Measurements from ENCODE around the gene HBE1. TPM values are rescaled to one million over a fixed set of nuclear protein-coding genes. Genes with fewer than 3 reads are reported as not detected.
"Not testable (repeated sequence)": the region's sequence is repeated elsewhere in the genome, so short reads cannot be mapped to it uniquely, and the experiment has no call there.

HBE1 gene
- total RNA-seq, result 0.22 TPM in 1 of 2 replicates, not detected in the other

DNA sequence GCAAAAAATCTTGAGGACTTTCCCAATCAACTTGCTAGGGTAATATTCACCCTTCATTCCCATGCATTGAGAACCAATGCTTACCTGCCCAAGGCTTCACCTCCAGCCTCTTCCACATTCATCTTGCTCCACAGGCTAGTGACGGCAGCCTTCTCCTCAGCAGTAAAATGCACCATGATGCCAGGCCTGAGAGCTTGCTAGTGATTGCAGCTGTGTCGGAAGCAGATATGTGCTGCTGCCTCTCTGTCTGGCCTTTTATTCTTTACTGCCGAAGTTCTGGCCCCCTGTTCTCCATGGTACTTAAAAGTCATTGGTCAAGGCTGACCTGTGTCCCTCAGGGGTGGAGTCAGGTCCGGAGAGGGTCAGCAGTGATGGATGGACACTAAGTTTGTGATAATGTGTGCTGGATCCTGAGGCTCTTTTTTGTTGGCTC is at the start of gene HBE1:
Gene HBE1, minus strand, starts transcription at position 231 of the 433 bp plus-strand sequence. Its CDS starts 55 bp downstream, at position 176.
- no peak for DNase-seq (ENCODE audit: low read depth in 2 of 2)

DNA sequence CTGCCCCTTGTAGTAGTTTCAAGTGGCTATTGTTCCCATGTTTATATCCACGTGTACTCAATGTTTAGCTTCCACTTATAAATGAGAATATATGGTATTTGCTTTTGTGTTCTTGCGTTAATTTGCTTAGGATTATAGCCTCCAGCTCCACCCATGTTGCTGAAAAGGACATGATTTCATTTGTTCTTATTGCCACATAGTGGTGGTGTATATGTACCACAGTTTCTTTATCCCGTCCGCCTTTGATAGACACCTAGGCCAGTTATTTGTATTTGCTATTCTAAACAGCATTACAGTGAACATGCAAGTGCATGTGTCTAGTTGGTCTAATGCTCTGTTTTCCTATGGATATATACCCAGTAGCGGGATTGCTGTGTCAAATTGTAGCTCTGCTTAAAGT is 47.5 kb upstream of the HBE1 start:
- no peak for DNase-seq (ENCODE audit: low read depth in 2 of 2)

DNA sequence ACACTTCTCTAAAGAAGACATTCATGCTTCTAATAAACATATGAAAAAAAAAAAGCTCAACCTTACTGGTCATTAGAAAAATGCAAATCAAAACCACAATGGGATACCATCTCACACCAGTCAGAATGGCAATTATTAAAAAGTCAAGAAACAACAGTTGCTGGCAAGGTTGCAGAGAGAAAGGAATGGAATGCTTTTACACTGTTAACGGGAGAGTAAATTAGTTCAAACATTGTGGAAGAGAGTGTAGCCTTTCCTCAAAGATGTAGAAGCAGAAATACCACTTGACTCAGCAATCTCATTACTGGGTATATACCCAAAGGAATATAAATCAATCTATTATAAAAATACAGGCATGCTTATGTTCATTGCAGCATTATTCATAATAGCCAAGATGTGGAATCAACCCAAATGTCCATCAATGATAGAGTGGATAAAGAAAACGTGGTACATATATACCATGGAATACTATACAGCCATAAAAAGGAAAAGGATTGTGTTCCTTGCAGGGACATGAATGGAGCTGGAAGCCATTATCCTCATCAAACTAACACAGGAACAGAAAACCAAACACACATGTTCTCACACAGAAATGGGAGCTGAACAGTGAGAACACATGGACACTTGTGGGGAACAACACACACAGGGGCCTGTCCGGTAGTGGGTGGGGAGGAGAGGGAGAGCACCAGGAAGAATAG is 43.7 kb upstream of the HBE1 start:
- not testable (repeated sequence) for DNase-seq (ENCODE audit: low read depth in 2 of 2)

DNA sequence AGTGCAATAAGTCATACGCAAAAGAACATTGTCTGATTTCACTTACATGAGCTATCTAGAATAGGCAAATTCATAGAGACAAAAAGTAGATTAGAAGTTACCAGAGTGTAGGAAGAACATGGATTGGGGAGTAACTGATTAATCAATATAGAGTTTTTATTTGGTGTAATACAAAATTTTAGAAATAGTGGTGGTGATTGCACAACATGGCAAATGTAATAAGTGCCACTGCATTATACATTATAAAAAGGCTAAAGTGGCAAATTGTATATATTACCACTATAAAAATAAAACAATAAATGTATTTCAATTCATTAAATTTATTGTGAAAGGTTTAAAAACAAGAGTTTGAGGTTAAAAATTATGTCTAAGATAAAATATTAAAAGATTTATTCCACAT is 40.7 kb upstream of the HBE1 start:
- no peak for DNase-seq (ENCODE audit: low read depth in 2 of 2)

DNA sequence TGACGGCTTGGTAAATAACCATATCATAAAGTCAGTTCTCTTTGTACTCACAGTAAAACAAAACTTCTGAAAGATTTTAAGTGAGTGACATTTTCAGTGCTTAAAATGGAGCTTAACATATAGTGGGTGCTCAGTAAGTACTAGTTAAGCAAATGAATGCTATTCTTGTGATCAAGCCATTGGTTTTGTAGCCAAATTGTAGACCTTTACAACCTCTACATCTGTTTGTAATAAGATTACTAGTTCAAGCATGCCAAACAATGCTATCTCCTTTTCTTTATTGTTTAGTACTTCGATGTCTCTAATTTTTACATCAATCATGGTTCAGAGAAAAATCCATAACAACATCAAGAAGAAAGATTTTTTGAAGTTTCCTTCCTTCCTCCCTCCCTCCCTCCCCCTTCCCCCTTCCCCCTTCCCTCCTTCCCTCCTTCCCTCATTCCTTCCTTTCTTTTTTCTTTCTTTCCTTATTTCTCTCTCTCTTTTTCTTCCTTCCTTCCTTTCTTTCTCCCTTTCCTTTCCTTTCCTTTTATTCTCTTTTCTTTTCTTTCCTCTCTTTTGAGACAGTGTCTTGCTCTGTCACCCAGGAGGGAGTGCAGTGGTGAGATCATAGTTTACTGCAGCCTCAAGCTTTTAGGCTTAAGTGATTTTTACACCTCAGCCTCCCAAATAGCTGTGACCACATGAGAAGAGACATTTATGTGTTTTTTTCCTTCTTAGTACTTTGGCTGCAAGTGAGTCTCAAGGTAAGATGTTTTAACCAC is 37.7 kb upstream of the HBE1 start:
- DNase-seq (ENCODE audit: low read depth in 2 of 2), result no peak

DNA sequence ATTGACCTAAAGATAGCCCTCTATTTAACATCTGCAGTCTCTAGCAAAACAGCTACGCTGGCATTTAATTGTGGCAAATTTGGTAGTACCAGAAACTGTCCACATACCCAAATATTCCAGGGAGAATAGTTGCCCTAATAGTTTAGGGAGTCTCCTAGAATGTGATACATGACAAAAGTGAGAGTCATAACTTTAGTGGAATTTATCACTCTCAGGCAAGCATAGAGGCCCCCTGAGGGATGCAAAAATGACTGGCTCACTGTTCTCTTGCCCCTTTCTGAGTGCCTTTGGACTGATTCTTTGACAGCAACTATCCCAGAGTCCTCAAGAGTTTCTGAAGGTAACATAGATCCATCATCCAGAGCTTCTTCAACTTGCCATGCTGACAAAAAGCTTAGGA is 34.3 kb upstream of the HBE1 start:
- DNase-seq (ENCODE audit: low read depth in 2 of 2), result no peak

DNA sequence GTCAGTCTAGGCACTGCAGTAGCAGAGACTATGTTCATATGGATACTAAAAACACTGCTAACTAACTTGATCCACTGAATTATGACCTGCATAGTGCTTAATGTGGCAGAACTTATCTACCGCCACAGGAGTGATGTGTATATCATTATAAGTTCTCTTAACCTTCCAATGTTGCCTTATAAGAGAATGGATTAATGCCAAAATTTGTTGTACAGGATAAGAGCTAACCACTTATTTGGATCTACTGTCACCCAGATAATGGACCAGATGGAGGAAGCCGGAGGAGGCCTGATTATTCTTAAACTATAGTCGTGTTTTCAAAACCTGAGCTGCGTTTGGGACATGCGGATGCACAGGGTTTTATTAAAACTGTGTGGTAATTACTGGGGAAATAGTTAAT is 33.9 kb upstream of the HBE1 start:
- no peak for DNase-seq (ENCODE audit: low read depth in 2 of 2)

DNA sequence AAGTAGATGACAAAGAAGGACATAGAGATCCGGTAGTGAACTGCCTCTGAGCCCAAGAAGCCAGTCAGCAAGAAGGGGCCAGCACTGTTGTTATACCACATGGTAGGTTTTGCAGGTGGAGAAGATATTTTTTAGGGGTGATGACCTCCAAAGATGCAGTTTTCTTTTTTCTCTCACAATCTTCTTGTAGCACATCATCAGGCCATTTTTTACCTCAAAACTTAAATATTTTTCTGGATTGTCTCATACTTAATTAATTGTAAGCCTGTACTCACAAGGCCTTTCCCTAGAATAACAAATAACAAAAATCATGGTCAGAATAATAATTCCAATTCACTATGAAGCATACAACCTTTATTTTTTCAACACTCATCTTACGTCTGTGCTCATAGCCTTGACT is 32.1 kb upstream of the HBE1 start, which contains the start of gene OR51B4:
Gene OR51B4, minus strand, starts transcription at position 101 of the 400 bp plus-strand sequence. Its CDS starts 0 bp downstream, at position 101.
- no peak for DNase-seq (ENCODE audit: low read depth in 2 of 2)

DNA sequence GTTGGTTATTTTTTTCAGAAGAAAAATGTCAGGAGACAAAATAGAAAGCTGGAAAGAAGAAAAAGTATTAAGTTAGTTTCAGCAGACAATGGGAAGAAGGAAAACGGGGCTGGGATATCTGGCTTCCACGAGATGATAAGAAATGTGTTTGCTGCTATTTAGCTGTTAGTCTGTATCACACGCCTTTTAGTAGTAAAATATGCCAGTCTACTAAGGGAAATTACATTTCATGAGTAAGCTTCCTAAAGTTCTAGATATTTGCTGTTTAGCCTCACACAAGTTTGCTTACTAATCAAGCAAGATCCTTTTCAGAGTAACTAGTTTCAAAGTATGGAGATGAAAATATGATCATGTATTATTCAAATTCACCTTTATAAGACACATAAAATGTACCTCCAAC is 30.5 kb upstream of the HBE1 start:
- peak in 1 of 2 donors; percentile 54 for DNase-seq (ENCODE audit: low read depth in 2 of 2)

DNA sequence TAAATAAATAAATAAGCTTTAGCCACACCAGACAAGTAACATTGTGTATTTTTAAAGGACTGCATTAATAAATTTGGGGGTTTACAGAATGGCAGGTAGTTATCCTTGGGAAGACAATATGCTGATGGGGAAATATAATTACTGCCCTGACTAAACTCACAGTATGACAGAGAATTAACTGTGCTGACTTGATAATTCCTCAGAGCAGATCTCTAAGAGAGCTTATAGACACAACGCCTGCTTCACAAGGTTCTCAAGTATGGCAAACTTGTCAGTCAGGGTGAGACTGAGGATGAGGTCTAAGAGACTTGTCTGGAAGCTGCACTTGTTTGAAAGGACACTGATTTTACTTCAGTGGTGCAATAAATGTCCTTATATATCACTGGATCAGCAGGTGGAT is 28.7 kb upstream of the HBE1 start:
- DNase-seq (ENCODE audit: low read depth in 2 of 2), result no peak

DNA sequence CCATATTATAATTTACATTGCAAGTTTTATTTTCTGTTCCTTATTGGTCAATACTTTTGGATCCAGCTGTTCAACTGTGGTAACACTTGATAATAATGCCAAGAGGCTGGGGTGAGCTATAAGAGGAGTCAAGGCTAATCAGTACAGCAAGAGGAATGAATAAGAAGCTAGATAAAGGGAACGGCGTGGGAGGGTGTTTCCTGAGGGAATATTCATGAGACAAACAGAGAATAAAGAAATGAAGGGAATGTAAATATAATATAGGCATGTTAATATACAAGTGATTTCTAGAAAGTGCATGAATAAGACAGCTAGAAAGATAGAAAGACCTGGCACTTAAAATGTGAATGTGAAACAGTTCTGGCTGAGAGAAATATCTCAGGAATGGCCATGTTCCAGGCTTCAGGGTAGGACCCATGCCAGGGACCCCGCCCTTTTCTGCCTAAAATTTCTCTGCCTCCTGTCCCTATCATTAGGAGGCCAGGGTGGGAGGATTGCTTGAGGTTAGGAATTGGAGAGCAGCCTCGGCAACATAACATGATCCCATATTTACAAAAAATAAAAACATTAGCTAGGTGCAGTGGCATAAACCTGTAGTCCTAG is 28.1 kb upstream of the HBE1 start:
- DNase-seq (ENCODE audit: low read depth in 2 of 2), result no peak

DNA sequence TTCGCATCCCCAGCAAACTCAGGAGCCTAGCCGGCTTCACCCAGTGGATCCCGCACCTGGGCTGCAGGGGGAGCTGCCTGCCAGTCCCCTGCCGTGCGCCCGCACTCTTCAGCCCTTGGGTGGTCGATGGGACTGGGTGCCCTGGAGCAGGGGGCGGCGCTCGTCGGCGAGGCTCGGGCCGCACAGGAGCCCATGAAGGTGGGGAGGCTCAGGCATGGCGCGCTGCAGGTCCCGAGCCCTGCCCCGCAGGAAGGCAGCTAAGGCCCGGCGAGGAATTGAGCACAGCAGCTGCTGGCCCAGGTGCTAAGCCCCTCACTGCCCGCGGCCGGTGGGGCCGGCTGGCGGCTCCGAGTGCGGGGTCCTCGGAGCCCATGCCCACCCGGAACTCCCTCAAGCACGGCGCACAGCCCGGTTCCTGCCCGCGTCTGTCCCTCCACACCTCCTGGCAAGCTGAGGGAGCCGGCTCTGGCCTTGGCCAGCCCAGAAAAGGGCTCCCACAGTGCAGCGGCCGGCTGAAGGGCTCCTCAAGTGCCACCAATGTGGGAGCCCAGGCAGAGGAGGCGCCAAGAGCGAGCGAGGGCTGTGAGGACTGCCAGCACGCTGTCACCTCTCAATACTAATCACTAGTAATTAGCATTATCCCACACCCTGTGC is 24.7 kb upstream of the HBE1 start:
- not testable (repeated sequence) for DNase-seq (ENCODE audit: low read depth in 2 of 2)

DNA sequence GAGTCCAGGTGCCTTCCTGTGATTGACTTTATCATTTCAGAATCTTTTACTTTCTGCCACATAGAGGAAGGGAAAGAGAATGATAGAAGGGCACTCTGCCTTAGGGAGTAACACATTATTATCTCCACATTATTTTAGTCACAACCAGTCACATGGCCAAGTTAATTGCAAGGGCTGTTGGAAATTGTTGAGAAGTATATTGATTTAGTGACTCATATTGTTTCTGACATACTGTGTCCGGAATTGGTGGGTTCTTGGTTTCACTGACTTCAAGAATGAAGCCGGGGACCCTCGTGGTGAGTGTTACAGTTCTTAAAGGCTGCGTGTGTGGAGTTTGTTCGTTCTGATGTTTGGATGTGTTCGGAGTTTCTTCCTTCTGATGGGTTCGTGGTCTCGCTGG is 23.3 kb upstream of the HBE1 start:
- no peak for DNase-seq (ENCODE audit: low read depth in 2 of 2)

DNA sequence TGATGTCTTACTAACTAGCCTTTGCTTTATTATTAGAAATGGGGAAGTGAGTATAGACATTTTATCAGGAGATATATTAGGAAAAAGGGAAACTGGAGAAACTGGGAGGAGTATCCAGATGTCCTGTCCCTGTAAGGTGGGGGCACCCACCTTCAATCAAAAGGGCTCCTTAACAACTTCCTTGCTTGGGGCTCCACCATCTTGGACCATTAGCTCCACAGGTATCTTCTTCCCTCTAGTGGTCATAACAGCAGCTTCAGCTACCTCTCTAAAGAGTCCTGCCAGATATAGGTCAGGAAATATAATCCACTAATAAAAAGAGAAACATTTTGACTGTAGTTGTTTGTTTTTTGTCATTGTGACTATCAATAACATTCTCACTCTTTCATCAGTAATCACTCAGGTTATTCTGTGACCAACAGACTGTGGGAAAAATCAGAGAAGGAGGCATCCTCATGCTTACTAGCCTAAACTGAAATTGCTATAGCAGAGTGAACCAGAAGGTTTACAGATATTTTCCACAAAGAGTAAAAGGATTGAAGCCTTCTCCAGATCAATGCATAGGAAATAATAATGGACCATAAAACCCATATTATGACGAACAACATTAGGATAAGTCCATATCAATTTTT is 21.6 kb upstream of the HBE1 start:
- DNase-seq (ENCODE audit: low read depth in 2 of 2), result peak; percentile 21 to 50

DNA sequence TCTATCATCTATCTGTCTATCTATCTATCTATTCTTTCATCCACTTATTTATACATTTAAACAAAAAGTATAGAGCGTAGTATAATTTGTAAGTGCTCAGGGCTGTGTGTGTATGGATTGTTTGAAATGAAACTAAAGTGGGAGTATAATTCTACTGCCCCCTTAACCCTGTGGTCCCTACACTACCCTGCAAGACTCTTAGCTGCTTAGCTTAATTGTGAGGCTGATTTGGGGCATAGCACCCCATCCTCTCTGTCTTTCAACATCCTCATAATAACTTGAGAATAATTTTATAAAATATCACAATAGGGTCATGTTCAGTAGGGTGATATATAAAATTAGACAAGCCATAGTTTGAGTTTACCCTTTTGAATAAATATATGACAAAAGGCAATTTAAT is 20.4 kb upstream of the HBE1 start:
- no peak for DNase-seq (ENCODE audit: low read depth in 2 of 2)

DNA sequence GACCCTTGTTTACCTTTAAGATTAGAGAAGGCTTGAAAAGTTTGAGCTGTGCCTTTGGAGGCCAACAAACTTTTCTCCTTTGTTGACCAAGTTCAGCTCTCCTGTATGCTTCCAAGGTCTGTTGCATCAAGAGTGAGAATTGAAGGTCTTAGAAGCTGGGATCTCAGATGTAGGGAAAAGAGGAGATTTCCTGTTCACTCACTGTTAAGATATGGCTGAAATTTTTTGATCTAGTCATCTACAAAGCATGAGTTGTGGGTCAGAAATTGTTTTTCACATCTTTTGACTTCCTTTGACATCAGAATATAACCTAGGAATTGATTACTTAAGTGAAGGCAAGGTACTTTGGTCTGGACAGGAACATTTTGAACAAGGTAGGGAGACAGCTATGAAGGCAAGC is 20.0 kb upstream of the HBE1 start:
- no peak for DNase-seq (ENCODE audit: low read depth in 2 of 2)

DNA sequence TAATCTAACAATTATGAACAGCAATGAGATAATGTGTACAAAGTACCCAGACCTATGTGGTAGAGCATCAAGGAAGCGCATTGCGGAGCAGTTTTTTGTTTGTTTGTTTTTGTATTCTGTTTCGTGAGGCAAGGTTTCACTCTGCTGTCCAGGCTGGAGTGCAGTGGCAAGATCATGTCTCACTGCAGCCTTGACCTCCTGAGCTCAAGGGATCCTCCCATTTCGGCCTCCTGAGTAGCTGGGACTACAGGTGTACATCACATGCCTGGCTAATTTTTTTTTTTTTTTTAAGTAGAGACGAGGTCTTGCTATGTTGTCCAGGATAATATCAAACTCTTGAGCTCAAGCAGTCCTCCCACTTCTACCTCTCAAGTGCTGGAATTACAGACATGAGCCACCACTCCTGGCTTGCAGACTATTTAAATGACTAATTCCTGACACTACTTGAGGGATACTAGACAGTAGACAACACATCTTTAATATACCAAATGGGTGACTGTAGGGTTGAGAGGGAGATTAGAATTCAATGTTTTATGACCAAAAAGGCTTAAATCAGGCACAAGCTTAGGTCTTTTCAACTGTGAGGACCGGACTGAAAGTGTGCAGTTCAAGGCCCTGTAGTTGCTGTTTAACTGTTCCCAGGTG is 19.3 kb upstream of the HBE1 start:
- no peak for DNase-seq (ENCODE audit: low read depth in 2 of 2)

DNA sequence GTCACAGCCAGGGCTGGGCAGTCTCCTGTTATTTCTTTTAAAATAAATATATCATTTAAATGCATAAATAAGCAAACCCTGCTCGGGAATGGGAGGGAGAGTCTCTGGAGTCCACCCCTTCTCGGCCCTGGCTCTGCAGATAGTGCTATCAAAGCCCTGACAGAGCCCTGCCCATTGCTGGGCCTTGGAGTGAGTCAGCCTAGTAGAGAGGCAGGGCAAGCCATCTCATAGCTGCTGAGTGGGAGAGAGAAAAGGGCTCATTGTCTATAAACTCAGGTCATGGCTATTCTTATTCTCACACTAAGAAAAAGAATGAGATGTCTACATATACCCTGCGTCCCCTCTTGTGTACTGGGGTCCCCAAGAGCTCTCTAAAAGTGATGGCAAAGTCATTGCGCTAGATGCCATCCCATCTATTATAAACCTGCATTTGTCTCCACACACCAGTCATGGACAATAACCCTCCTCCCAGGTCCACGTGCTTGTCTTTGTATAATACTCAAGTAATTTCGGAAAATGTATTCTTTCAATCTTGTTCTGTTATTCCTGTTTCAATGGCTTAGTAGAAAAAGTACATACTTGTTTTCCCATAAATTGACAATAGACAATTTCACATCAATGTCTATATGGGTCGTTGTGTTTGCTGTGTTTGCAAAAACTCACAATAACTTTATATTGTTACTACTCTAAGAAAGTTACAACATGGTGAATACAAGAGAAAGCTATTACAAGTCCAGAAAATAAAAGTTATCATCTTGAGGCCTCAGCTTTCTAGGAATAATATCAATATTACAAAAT is 18.6 kb upstream of the HBE1 start:
- DNase-seq (ENCODE audit: low read depth in 2 of 2), result no peak

DNA sequence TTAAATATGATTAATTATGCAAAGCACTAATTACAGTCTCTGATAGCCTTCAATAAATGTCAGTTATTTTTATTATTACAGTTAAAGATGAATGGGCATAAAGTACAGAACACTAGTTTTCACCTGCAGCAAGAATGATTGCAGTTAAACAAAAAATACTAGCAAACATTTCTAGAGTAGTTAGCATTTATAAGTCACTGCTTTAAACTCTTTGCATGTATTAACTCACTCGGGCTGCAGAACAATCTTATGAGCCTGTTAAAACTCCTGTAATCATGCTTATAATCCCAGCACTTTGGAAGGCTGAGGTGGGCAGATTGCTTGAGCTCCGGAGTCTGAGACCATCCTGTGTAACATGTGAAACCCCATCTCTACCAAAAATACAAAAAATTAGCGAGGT is 17.2 kb upstream of the HBE1 start:
- DNase-seq (ENCODE audit: low read depth in 2 of 2), result no peak

DNA sequence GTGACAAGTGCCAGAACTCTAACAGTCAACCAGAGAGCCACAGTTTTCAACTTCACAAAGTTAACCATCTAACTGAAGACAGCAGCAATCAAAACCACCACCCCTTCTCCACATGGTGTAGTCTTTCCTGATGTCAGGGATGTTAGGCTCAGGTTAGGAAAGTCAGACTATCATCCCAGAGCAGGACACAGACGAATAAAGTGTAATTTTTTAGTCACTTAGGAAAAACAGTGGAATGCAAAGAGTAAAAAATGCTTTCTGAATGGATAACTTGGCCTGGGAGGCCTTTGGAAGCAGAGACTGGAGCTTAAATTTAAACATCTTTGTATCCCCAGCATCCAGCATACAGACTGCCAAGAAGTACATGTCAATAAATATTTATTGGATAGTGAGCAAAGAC is 16.6 kb upstream of the HBE1 start:
- no peak for DNase-seq (ENCODE audit: low read depth in 2 of 2)

All from lung microvascular endothelial cell (primary cell).